Right lobe of liver (tissue), 6 donors: ENCODE data around the gene PLXNA4. TPM values are rescaled to one million over a fixed set of nuclear protein-coding genes. Genes with fewer than 3 reads are reported as not detected.
"Not testable (repeated sequence)": the region's sequence is repeated elsewhere in the genome, so short reads cannot be mapped to it uniquely, and the experiment has no call there.

Source experiments
- ATAC-seq, 4 donors: fragments of 200-7000 bp; cut with Tn5 transposase; one replicate each; pipeline ENCODE4 v1.9.1; 2020; ENCODE audit warnings: mild to moderate bottlenecking in 4 of 4, moderate library complexity in 4 of 4
- DNase-seq, 3 donors: peaks; one replicate each; pipeline ENCODE4 v3.0.0-alpha.2; 2020
- H3K27ac ChIP-seq, 3 donors: fragments of 200-600 bp; one replicate each; pipeline ENCODE4 v1.8.0; 2022
- H3K27me3 ChIP-seq, 2 donors: fragments of 200-600 bp; one replicate each; pipeline ENCODE4 v1.8.0; 2022
- H3K36me3 ChIP-seq, 4 donors: fragments of 200-600 bp; sonication (generic) in 1 of 4; one replicate each; pipeline versions ENCODE4 v1.5.1 to v1.8.0; 2017 to 2022; ENCODE audit warnings: control low read depth in 1 of 4
- H3K4me1 ChIP-seq, 4 donors: fragments of 200-600 bp; sonication (generic) in 1 of 4; one replicate each; pipeline versions ENCODE4 v1.5.1 to v1.8.0; 2017 to 2022; ENCODE audit warnings: control low read depth in 1 of 4
- H3K4me3 ChIP-seq, 3 donors: fragments of 200-600 bp; one replicate each; pipeline ENCODE4 v1.8.0; 2022
- H3K9me3 ChIP-seq, 4 donors: fragments of 200-600 bp; sonication (generic) in 1 of 4; one replicate each; pipeline versions ENCODE4 v1.5.1 to v1.8.0; 2017 to 2022; ENCODE audit warnings: control low read depth in 1 of 4
- POLR2A ChIP-seq: fragments of 450-650 bp; IDR thresholded peaks from one replicate; pipeline ENCODE4 v1.6.1; 2017; ENCODE audit warnings: antibody characterized with exemption, mild to moderate bottlenecking
- WGBS: methylation state at CpG from one replicate; pipeline ENCODE4 v1.1.6; 2018; ENCODE audit warnings: low coverage, low lambda C conversion rate; ENCODE audit not compliant: insufficient coverage; ENCODE audit errors: missing lambda C conversion rate; 5-methylcytosine and 5-hydroxymethylcytosine counted together
- intact Hi-C, 2 donors: fragments of 100-400 bp; cut with DNase I; formaldehyde crosslinking; loops; one replicate each; pipeline versions ENCODE4 v1.11.2 to v1.14.1; 2022
- total RNA-seq, 6 experiments: library from RNA; depleted of rRNA in 2 of 6; stranded (reverse); fragments of >200 nt in 2 of 6; fragmentation: NEBNext Ultra II Directional in 3 of 6; extraction: Animal tissue kit (Norgen Biotek cat#: 25700) in 3 of 6; gene quantifications; one replicate each; pipeline versions ENCODE4 v1.1.0 to v1.2.4, GENCODE V29; 2016 to 2023
- TF ChIP-seq, protein P1 (sequence below), 4 donors: fragments of 200-600 bp in 3 of 4; fragments of 450-650 bp in 1 of 4; IDR thresholded peaks; one replicate each; pipeline versions ENCODE4 v1.5.1 to v1.8.0; 2016 to 2022; ENCODE audit warnings: antibody characterized with exemption in 4 of 4, mild to moderate bottlenecking in 2 of 4
- donor health status: DM: no; HTN: yes; CAD: no.
- donor health status: DM: no; HTN: no; CAD: no.
- donor health status: DM: no; HTN: no; CAD: no.
- donor health status: DM: no; HTN: yes; CAD: no.
- donor health status: DM: no; HTN: yes; CAD: no.

Gene PLXNA4
- total RNA-seq, 6 experiments from 2014 or later: 0.17 to 0.90 (median 0.30) TPM

DNA sequence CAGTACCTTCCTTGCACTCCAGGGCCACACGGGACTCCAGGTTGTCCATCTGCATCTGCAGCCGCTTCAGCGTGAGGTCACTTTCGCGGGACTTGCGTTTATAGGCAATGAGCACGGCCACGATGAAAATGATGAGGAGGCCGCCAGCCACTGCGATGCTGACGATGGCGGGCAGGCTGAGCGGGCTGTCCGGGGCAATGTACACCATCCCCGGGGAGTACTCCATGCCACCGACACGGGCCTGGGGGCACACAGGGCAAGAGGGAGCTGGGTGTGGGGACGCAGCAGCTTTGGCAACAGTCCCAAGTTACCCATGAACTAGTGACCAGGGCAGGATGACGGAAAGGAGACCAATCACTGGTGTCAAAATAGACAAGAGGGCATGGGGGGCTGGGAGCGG, 396.6 kb downstream of the PLXNA4 start:
- H3K9me3 ChIP-seq: no peaks in the 10 kb centered on the region
- WGBS: 89% methylated on average over 11 of the region's 20 CpGs
- intact Hi-C loops: no loop called here
- no peaks in the 10 kb centered on the region for H3K36me3 ChIP-seq
- no peak for DNase-seq
- no peak for ATAC-seq
- TF ChIP-seq POLR2A: no peak
- TF ChIP-seq, protein P1, sequence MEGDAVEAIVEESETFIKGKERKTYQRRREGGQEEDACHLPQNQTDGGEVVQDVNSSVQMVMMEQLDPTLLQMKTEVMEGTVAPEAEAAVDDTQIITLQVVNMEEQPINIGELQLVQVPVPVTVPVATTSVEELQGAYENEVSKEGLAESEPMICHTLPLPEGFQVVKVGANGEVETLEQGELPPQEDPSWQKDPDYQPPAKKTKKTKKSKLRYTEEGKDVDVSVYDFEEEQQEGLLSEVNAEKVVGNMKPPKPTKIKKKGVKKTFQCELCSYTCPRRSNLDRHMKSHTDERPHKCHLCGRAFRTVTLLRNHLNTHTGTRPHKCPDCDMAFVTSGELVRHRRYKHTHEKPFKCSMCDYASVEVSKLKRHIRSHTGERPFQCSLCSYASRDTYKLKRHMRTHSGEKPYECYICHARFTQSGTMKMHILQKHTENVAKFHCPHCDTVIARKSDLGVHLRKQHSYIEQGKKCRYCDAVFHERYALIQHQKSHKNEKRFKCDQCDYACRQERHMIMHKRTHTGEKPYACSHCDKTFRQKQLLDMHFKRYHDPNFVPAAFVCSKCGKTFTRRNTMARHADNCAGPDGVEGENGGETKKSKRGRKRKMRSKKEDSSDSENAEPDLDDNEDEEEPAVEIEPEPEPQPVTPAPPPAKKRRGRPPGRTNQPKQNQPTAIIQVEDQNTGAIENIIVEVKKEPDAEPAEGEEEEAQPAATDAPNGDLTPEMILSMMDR (IDR thresholded peaks at IDR 0.05): no peak
- no peaks in the 10 kb centered on the region for H3K27me3 ChIP-seq
- H3K4me3 ChIP-seq: no peak overlapping the region
- no peaks in the 10 kb centered on the region for H3K4me1 ChIP-seq
- H3K27ac ChIP-seq: no peak overlapping the region

DNA sequence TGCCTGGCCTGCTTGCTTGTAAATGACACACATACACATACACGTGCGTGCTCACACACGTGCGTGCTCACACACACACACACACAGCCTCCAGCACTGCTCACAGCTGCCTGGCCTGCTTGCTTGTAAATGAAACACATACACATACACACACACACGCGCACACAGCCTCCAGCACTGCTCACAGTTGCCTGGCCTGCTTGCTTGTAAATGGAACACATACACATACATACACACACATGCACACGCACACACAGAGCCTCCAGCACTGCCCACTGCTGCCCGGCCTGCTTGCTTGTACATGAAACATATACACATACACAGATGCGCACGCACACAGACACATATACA, 397.2 kb downstream of the PLXNA4 start:
- intact Hi-C loops: no loop called here
- ATAC-seq: no peak
- Histone ChIP-seq H3K4me1 (no peaks in the 10 kb centered on the region), H3K27me3 (no peaks in the 10 kb centered on the region), H3K27ac (no peak overlapping the region), H3K4me3 (no peak overlapping the region), H3K36me3 (no peaks in the 10 kb centered on the region), H3K9me3 (no peaks in the 10 kb centered on the region)
- DNase-seq: no peak
- TF ChIP-seq POLR2A: no peak
- TF ChIP-seq, protein P1 (IDR thresholded peaks at IDR 0.05): no peak
- 60% methylated on average over 6 of the region's 10 CpGs for WGBS

DNA sequence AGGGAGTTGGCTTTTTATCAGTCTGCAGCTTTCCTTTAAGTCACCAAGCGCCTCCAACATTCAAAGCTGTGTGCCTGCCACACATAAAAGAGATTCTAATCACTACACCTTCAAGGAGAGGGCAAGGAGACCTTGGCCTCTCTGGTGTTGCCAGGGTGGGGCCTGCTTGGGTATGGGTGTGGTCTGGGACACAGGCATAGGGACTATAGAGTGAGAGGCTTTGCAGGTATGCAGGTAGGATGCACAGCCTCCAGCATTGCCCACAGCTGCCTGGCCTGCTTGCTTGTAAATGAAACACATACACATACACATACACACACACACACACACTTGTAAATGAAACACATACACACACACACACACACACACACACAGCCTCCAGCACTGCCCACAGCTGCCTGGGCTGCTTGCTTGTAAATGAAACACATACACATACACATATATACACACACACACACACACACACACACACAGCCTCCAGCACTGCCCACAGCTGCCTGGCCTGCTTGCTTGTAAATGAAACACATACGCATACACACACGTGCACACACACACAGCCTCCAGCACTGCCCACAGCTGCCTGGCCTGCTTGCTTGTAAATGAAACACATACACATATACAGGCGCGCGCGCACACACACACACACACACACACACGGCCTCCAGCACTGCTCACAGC, 397.7 kb downstream of the PLXNA4 start:
- DNase-seq, intact Hi-C loops: not testable (repeated sequence)
- WGBS: no CpG with 5 or more reads among the region's 8 CpGs

DNA sequence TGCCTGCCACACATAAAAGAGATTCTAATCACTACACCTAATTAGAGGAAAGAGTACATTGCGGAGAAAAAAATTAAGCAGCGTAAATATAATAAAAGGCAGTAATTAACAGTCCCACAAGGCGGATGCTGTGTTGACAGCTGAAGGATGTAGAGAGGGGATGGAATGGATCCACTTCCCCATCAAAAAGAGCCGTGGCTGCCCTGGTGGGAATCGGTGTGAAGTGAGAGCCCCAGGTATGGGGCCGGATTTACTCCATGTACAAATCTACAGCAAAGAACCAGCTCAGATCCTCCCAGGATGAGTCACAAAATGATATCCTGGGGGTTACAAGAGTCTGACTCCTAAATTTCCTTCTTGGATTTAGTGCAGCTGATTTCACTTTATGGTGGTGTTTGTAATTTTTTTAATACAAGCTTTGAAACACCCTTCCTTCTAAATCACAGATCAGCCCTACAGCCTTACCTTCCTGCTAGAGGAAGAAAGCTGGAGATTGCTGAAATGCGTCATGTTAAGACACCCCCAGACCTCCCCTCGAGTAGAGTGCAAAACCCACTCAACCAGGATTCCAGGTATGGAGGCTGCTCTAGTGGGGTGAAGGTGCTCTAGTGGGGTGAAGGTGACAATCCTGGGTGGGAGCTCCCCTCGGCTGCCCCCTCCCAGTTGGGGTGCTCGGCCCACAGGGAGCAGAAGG, 398.4 kb downstream of the PLXNA4 start:
- 66% methylated on average over 8 of the region's 10 CpGs for WGBS
- no peaks in the 10 kb centered on the region for H3K27me3 ChIP-seq
- no peaks in the 10 kb centered on the region for H3K4me1 ChIP-seq
- H3K36me3 ChIP-seq: no peaks in the 10 kb centered on the region
- TF ChIP-seq, protein P1 (IDR thresholded peaks at IDR 0.05): no peak
- no peak for TF ChIP-seq POLR2A
- H3K9me3 ChIP-seq: no peaks in the 10 kb centered on the region
- no peak for ATAC-seq
- DNase-seq: no peak
- H3K4me3 ChIP-seq: no peak overlapping the region
- intact Hi-C loops: no loop called here
- no peak overlapping the region for H3K27ac ChIP-seq

More for the DNA sequence above, 397.7 kb downstream of the PLXNA4 start:
- not testable (repeated sequence) for H3K9me3 ChIP-seq, H3K27ac ChIP-seq, H3K27me3 ChIP-seq, ATAC-seq, H3K4me1 ChIP-seq, H3K36me3 ChIP-seq, H3K4me3 ChIP-seq

DNA sequence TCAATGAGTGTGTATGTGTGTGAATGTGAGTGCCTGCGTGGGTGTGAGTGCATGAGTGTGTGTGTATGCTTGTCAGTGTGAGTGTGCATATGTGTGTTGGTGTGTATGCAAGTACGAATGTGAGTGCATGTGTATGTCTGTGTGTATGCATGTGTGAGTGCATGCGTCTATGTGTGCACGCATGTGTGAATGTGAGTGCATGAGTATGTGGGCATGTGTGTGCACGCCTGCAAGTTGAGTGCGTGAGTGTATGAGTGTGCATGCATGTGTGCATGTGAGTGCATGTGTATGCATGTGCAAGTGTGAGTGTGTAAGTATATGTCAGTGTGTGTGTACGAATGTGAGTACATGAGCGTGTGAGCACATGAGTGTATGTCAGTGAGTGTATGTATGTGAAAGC, 399.6 kb downstream of the PLXNA4 start:
- TF ChIP-seq, protein P1 (IDR thresholded peaks at IDR 0.05): no peak
- TF ChIP-seq POLR2A: no peak
- 68% methylated on average over 8 of the region's 8 CpGs for WGBS
- no peak overlapping the region for H3K4me3 ChIP-seq
- no peaks in the 10 kb centered on the region for H3K4me1 ChIP-seq
- intact Hi-C loops: no loop called here
- H3K27me3 ChIP-seq: no peaks in the 10 kb centered on the region
- ATAC-seq (no peak), DNase-seq (no peak)
- no peaks in the 10 kb centered on the region for H3K9me3 ChIP-seq
- no peaks in the 10 kb centered on the region for H3K36me3 ChIP-seq
- H3K27ac ChIP-seq: no peak overlapping the region
